ENCODE measurements around the gene LSS. TPM values are rescaled to one million over a fixed set of nuclear protein-coding genes. Genes with fewer than 3 reads are reported as not detected.
A peak's percentile ranks its signal among the peaks of the same experiment; 100 is the strongest.
"Not testable (repeated sequence)": the region's sequence is repeated elsewhere in the genome, so short reads cannot be mapped to it uniquely, and the experiment has no call there.

LSS gene
- total and polyA plus RNA-seq, 9 donors = 27.0 to 47.4 (median 35.8) TPM

DNA sequence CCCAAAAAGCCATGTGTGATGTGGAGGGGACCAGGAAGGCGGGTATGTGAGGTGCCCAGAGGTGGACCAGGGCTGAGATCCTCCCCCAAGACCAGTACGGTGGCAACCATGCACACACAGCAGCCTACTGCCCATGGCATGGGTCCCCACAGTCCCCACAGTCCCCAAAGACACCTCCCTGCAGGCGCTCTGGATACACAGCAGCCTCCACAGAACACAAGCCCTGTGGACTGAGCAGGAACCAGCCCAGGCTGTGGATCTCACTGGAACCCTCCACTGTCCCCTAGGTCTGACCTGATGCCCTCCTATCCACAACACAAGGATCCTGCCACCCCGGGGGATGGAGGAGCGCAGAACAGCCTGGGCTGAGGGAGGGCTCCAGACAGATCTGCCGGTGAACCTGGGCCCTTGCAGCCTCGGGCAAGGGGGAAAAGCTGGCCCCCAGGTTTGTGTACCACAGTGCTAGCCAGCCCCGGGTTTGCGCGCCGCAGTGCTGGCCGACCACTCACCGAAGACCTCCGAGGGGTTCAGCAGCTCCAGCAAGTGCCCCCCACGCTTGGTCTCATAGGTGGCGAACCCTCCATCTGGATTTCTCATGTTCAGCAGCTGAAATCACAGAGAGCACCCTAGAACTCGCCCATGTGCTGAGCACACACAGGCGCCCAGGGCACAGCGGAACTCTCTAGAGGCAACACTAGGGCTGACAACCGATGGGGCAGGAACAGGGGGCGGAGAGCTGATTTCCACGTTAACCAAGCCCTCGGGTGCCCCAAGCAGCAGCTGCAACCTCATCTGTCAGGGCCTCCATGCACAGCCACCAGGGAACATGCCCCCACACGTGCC lies 22.2 kb downstream of the LSS start:
- peaks cover 72% of the 10 kb centered on the region for H3K36me3 ChIP-seq (ENCODE audit: control insufficient read depth, insufficient read depth, low read length)
- 87% methylated on average over 22 of the region's 24 CpGs for WGBS (ENCODE audit: insufficient coverage)
- DNase-seq = no peak
- peaks cover 4% of the 10 kb centered on the region for H3K4me1 ChIP-seq (ENCODE audit: control insufficient read depth, insufficient read depth, low read length)
- no peaks in the 10 kb centered on the region for H3K9me3 ChIP-seq (replicated peaks; ENCODE audit: control insufficient read depth, low read depth, low read length)
- no peak overlapping the region for H3K27ac ChIP-seq (ENCODE audit: low read length)
- H3K4me3 ChIP-seq (ENCODE audit: low read length) = no peak overlapping the region
- H3K27me3 ChIP-seq (ENCODE audit: control insufficient read depth, insufficient read depth, low read length) = no peaks in the 10 kb centered on the region

DNA sequence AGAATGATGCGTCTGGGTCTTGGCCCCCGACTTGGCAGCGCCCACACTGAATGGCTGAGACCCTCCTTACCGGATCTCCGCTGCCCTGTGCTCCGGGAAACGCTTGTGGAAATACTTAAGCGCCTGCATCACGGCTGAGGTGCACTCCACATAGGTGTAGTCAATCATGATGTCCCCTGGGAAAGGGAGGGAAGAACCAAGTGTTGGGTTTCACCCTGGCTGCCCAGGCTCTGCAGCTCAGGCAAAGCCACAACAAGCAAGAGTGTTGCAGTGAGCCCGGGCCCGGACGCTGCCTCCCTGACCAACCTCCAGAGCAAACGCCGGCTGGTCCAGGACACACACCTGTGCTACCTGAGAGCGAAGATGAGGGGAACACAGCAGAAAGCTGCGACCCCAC lies 22.8 kb downstream of the LSS start:
- H3K4me1 ChIP-seq (ENCODE audit: control insufficient read depth, insufficient read depth, low read length) = peaks cover 4% of the 10 kb centered on the region
- H3K9me3 ChIP-seq (replicated peaks; ENCODE audit: control insufficient read depth, low read depth, low read length) = no peaks in the 10 kb centered on the region
- H3K27me3 ChIP-seq (ENCODE audit: control insufficient read depth, insufficient read depth, low read length) = no peaks in the 10 kb centered on the region
- DNase-seq = no peak
- no peak overlapping the region for H3K4me3 ChIP-seq (ENCODE audit: low read length)
- WGBS (ENCODE audit: insufficient coverage) = 92% methylated on average over 16 of the region's 16 CpGs
- no peak overlapping the region for H3K27ac ChIP-seq (ENCODE audit: low read length)
- H3K36me3 ChIP-seq (ENCODE audit: control insufficient read depth, insufficient read depth, low read length) = peaks cover 69% of the 10 kb centered on the region

DNA sequence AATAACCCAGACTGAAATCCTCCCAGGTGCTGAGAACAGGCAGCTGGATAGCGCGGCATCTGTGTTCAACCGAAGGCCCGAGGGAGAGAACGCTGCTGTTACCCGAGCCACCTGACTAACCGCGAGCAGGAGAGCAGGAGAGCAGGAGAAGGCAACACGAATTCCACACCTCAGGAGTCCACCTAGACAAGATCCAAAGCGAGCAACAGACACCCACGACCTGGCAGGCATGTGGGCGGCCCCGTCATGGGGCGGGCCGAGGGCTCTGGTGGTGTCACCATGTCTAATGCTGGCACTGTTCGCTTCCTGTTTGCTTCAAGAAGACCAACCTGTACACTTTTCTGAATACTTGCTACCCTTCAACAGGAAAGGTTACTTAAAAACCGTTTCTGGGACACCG lies 23.4 kb downstream of the LSS start:
- H3K36me3 ChIP-seq (ENCODE audit: control insufficient read depth, insufficient read depth, low read length) = peaks cover 63% of the 10 kb centered on the region
- peak overlapping the region; percentile 1 for H3K27ac ChIP-seq (ENCODE audit: low read length)
- peaks cover 4% of the 10 kb centered on the region for H3K4me1 ChIP-seq (ENCODE audit: control insufficient read depth, insufficient read depth, low read length)
- no peak for DNase-seq
- no peaks in the 10 kb centered on the region for H3K27me3 ChIP-seq (ENCODE audit: control insufficient read depth, insufficient read depth, low read length)
- no peak overlapping the region for H3K4me3 ChIP-seq (ENCODE audit: low read length)
- 79% methylated on average over 15 of the region's 18 CpGs for WGBS (ENCODE audit: insufficient coverage)
- no peaks in the 10 kb centered on the region for H3K9me3 ChIP-seq (replicated peaks; ENCODE audit: control insufficient read depth, low read depth, low read length)

DNA sequence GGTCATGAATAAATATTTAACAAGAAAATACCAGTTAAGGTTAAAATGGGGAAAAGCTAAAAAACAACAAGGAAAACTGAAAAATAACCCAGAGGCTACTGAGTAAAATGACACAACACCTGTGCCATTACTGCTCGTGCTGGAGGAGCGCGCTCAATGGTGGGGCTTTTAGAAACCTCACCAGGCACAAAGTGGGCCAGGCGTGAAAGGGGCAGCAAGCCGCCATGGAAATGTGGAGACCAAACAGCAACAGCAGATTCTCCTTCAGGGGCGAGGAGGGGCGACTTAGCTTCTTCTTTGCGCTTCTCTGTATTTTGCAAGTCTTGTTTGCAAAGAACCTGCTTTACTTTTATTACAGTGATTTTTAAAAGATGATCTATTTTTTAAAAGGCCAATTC lies 25.4 kb downstream of the LSS start:
- Histone ChIP-seq H3K27ac (ENCODE audit: low read length) (peak overlapping the region; percentile 13), H3K4me1 (ENCODE audit: control insufficient read depth, insufficient read depth, low read length) (no peaks in the 10 kb centered on the region), H3K9me3 (replicated peaks; ENCODE audit: control insufficient read depth, low read depth, low read length) (no peaks in the 10 kb centered on the region), H3K4me3 (ENCODE audit: low read length) (no peak overlapping the region), H3K36me3 (ENCODE audit: control insufficient read depth, insufficient read depth, low read length) (peaks cover 51% of the 10 kb centered on the region), H3K27me3 (ENCODE audit: control insufficient read depth, insufficient read depth, low read length) (no peaks in the 10 kb centered on the region)
- 96% methylated on average over 5 of the region's 8 CpGs for WGBS (ENCODE audit: insufficient coverage)
- DNase-seq = no peak

DNA sequence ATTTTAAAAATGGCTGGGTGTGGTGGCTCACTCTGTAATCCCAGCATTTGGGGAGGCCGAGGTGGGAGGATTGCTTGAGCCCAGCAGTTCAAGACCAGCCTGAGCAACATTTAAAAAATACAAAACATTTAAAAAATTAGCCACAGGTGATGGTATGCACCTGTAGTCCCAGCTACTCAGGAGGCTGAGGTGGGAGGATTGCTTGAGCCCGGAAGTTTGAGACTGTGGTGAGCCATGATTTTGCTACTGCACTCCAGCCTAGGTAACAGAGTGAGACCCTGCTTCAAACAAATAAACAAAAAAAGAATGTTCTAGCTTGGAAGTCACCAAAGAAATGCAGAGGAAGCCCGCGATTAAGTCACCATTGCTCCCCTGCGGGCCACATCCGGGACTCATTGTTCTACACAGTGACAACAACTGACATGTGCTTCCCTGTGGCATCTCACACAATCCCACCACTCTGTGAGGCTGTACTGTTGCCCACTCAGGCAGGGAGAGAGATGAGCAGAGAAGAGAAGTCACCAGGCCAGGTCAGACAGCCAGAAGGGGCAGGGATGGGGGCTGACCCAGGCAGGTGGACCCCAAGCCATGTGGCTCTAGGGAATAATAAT lies 25.9 kb downstream of the LSS start:
- no peaks in the 10 kb centered on the region for H3K27me3 ChIP-seq (ENCODE audit: control insufficient read depth, insufficient read depth, low read length)
- H3K4me1 ChIP-seq (ENCODE audit: control insufficient read depth, insufficient read depth, low read length) = no peaks in the 10 kb centered on the region
- WGBS (ENCODE audit: insufficient coverage) = 93% methylated on average over 3 of the region's 6 CpGs
- H3K27ac ChIP-seq (ENCODE audit: low read length) = peak overlapping the region; percentile 13
- no peaks in the 10 kb centered on the region for H3K9me3 ChIP-seq (replicated peaks; ENCODE audit: control insufficient read depth, low read depth, low read length)
- no peak for DNase-seq
- H3K36me3 ChIP-seq (ENCODE audit: control insufficient read depth, insufficient read depth, low read length) = peaks cover 49% of the 10 kb centered on the region
- no peak overlapping the region for H3K4me3 ChIP-seq (ENCODE audit: low read length)

DNA sequence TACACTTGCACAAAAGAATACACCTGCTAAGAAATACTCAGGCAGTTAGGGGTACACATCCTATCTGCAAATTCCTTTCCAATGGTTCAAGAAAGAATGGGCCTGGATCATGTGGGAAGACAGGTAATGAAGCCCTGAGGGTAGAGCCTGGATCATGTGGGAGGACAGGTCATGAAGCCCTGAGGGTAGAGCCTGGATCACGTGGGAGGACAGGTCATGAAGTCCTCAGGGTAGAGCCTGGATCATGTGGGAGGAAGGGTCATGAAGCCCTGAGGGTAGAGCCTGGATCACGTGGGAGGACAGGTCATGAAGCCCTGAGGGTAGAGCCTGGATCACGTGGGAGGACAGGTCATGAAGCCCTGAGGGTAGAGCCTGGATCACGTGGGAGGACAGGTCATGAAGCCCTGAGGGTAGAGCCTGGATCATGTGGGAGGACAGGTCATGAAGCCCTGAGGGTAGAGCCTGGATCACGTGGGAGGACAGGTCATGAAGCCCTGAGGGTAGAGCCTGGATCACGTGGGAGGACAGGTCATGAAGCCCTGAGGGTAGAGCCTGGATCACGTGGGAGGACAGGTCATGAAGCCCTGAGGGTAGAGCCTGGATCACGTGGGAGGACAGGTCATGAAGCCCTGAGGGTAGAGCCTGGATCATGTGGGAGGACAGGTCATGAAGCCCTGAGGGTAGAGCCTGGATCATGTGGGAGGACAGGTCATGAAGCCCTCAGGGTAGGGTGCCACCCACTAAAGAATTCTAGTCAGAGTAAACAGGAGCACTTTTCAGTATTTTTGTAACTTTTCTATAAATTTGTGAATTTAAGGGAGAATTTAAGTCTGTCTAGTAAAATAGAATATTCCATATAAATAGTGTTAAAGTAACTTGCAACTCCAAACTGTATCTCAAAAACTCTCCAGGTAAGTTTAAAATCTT lies 27.4 kb downstream of the LSS start:
- not testable (repeated sequence) for H3K9me3 ChIP-seq (replicated peaks; ENCODE audit: control insufficient read depth, low read depth, low read length); DNase-seq; H3K4me3 ChIP-seq (ENCODE audit: low read length); H3K27me3 ChIP-seq (ENCODE audit: control insufficient read depth, insufficient read depth, low read length); H3K27ac ChIP-seq (ENCODE audit: low read length); H3K4me1 ChIP-seq (ENCODE audit: control insufficient read depth, insufficient read depth, low read length)
- no CpG with 5 or more reads among the region's 8 CpGs for WGBS (ENCODE audit: insufficient coverage)
- peaks cover 47% of the 10 kb centered on the region for H3K36me3 ChIP-seq (ENCODE audit: control insufficient read depth, insufficient read depth, low read length)

DNA sequence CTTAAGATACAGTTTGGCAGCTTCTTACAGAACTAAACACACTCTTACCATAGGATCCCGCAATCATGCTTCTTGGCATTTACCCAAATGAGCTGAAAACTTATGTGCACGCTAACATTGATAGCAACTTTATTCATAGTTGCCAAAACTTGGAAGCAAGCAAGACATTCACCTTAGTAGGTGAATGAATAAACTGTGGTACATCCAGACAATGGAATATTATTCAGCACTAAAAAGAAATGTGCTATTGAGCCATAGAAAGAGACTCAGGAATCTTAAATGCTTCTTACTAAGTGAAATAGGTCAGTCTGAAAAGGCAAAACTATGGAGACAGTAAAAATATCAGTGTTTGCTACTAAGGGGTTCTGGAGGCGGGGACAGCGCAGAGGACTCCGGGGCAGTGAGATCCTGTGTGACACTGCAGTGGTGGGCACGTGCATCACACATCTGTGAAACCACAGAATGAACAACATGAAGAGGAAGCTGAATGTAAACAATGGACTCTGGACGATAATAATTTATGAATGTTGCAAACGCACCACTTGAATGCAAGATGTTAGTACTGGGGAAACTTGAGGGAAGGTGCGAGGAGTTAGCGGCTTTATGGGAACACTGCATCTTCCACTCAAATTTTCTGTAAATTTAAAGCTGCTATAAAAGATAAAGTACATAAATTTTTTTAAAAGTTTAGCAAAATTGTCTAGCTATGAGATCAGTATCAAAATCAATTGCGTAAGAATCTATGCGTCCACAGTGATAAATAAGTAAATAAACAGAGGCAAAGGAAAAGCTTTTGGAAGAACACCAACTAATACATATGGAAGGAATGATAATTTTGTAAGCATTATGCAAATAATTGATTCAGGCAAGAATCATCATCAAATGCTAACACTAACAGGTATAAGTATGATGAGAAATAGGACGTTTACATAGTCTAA lies 28.9 kb downstream of the LSS start:
- Histone ChIP-seq H3K9me3 (replicated peaks; ENCODE audit: control insufficient read depth, low read depth, low read length) (no peaks in the 10 kb centered on the region), H3K4me1 (ENCODE audit: control insufficient read depth, insufficient read depth, low read length) (no peaks in the 10 kb centered on the region), H3K27ac (ENCODE audit: low read length) (no peak overlapping the region), H3K4me3 (ENCODE audit: low read length) (no peak overlapping the region), H3K27me3 (ENCODE audit: control insufficient read depth, insufficient read depth, low read length) (no peaks in the 10 kb centered on the region), H3K36me3 (ENCODE audit: control insufficient read depth, insufficient read depth, low read length) (peaks cover 47% of the 10 kb centered on the region)
- 98% methylated on average over 5 of the region's 13 CpGs for WGBS (ENCODE audit: insufficient coverage)
- DNase-seq = no peak

DNA sequence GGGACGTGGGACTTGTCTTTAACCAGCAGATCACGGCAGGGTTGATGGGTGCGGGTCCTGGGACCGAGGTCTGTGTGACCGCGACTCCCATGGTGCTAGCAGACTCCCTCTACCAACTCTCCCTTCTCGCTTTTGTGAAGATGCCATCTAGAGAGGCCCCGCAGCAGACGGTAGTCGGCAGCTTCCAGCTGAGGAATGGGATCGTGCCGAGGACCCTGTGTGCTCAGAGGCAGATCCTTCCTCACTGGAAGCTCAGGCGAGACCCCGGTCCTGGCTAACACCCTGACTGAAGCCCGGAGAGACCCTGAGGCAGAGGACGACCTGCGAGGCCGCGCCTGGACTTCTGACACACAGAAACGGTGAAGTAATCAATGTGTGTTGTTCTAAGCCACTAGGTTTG lies 31.8 kb downstream of the LSS start:
- DNase-seq = no peak
- Histone ChIP-seq H3K9me3 (replicated peaks; ENCODE audit: control insufficient read depth, low read depth, low read length) (no peaks in the 10 kb centered on the region), H3K36me3 (ENCODE audit: control insufficient read depth, insufficient read depth, low read length) (peaks cover 52% of the 10 kb centered on the region), H3K4me1 (ENCODE audit: control insufficient read depth, insufficient read depth, low read length) (no peaks in the 10 kb centered on the region), H3K27ac (ENCODE audit: low read length) (no peak overlapping the region), H3K4me3 (ENCODE audit: low read length) (no peak overlapping the region), H3K27me3 (ENCODE audit: control insufficient read depth, insufficient read depth, low read length) (no peaks in the 10 kb centered on the region)
- 94% methylated on average over 14 of the region's 20 CpGs for WGBS (ENCODE audit: insufficient coverage)

DNA sequence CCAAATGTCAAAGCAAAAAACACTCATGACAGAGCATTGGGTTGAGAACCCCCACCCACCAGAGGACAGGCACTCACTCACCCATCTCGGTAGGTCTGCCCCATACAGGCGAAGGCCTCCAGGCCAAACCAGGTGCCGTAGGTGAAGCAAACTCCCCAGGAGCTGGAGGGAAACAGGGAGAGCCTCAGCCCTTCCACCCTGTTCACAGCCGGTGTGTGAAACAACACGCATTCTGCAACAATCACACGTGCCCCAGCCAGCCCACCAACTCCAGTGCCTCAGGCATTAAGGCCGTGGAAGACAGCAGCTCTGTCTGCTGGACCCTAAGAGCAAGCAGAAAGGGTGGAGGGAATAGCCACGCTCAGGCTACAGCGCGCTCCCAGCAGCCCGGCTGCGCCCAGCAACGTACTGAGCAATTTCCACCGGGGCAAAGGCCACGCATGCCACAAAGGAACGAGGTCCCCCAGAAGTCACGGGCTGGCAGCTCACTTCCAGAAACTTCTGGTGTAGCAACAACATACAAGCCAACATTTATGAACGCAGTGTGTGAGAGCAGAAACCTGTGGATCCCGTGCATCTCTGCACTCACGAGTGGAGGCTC lies 32.9 kb downstream of the LSS start:
- Histone ChIP-seq H3K27ac (ENCODE audit: low read length) (no peak overlapping the region), H3K4me1 (ENCODE audit: control insufficient read depth, insufficient read depth, low read length) (no peaks in the 10 kb centered on the region), H3K9me3 (replicated peaks; ENCODE audit: control insufficient read depth, low read depth, low read length) (no peaks in the 10 kb centered on the region), H3K4me3 (ENCODE audit: low read length) (no peak overlapping the region), H3K36me3 (ENCODE audit: control insufficient read depth, insufficient read depth, low read length) (peaks cover 62% of the 10 kb centered on the region), H3K27me3 (ENCODE audit: control insufficient read depth, insufficient read depth, low read length) (no peaks in the 10 kb centered on the region)
- no peak for DNase-seq
- 96% methylated on average over 20 of the region's 20 CpGs for WGBS (ENCODE audit: insufficient coverage)

All from muscle of leg (tissue), 11 donors.